ENCODE results near the gene TGM3. TPM values are rescaled to one million over a fixed set of nuclear protein-coding genes. Genes with fewer than 3 reads are reported as not detected.

TGM3 gene
- total RNA-seq, 1 donor from 2014 or later = not detected

DNA sequence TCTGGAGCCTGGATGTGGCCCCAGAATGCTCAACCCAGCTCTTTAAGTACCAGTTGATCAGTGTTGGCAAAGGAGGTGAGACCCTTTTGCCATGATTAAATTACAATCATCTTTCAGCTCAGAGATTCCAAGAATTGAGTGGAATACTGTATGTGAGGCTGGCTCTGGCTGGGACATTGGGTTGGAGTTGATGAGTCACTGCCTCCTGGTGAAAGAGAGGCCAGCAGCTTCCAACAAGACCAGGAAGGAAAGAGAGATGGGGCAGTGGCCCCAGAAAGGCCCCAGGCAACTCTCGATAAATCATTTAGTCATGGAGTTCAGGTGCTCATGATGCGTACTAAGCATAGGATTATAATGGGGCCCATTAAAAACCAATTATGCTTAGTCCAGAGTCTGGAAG, 87.0 kb downstream of the TGM3 start:
- DNase-seq = no peak
- H3K4me3 ChIP-seq = no peak overlapping the region
- peaks cover 9% of the 10 kb centered on the region for H3K9me3 ChIP-seq (replicated peaks)
- H3K27ac ChIP-seq (replicated peaks) = no peak overlapping the region
- peaks cover 51% of the 10 kb centered on the region for H3K27me3 ChIP-seq (ENCODE audit: low read depth)
- no peaks in the 10 kb centered on the region for H3K4me1 ChIP-seq
- no peaks in the 10 kb centered on the region for H3K36me3 ChIP-seq
- no peak for TF ChIP-seq CTCF (IDR thresholded peaks at IDR 0.05; ENCODE audit: borderline replicate concordance)
- intact Hi-C loops (cut with micrococcal nuclease) = no loop called here

DNA sequence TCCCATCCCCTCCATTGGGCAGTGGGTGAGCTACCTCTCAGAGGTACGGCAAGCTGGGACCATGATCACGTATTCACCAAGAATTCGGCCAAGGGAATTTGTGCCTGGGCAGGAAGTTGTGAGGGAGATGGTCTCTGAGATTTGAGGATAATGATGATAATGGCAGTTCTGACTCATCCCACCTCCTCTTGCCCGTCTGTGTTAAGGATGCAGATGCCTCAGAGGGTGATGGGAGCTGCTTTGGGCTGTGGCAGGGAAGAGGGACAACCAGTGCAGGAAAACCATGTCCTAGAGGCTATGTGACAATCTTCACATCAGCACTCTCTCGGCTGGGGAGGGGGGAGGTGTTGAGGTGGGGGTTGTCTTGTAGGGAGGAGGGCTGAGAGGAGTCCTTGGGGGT, 89.2 kb downstream of the TGM3 start:
- no peak overlapping the region for H3K4me3 ChIP-seq
- H3K36me3 ChIP-seq = no peaks in the 10 kb centered on the region
- H3K9me3 ChIP-seq (replicated peaks) = peaks cover 26% of the 10 kb centered on the region
- H3K4me1 ChIP-seq = no peaks in the 10 kb centered on the region
- TF ChIP-seq CTCF (IDR thresholded peaks at IDR 0.05; ENCODE audit: borderline replicate concordance) = no peak
- peaks cover 42% of the 10 kb centered on the region for H3K27me3 ChIP-seq (ENCODE audit: low read depth)
- no peak overlapping the region for H3K27ac ChIP-seq (replicated peaks)
- no peak for DNase-seq
- intact Hi-C loops (cut with micrococcal nuclease) = no loop called here

DNA sequence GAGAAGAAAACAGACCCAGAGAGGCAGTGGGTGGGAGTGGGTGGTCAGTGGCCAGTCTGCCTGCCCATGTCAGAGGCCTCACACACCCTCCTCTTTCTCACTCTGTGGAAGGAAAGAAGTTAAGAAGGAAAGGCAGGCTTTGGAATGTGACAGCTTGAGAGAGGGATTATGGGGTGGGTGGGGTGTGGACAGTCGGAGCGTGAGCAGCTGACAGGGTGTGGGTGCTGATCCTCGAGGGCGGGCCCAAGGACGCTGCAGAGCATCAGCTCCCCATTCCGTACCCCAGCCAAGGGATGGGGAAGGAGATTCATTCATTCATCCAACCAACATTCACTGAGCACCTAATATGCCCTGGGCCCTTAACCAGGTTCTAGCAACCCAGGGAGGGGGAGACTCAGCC, 89.7 kb downstream of the TGM3 start:
- H3K27me3 ChIP-seq (ENCODE audit: low read depth) = peaks cover 39% of the 10 kb centered on the region
- peaks cover 26% of the 10 kb centered on the region for H3K9me3 ChIP-seq (replicated peaks)
- DNase-seq = no peak
- intact Hi-C loops (cut with micrococcal nuclease) = no loop called here
- no peak overlapping the region for H3K4me3 ChIP-seq
- TF ChIP-seq CTCF (IDR thresholded peaks at IDR 0.05; ENCODE audit: borderline replicate concordance) = no peak
- no peaks in the 10 kb centered on the region for H3K4me1 ChIP-seq
- H3K27ac ChIP-seq (replicated peaks) = no peak overlapping the region
- H3K36me3 ChIP-seq = no peaks in the 10 kb centered on the region

DNA sequence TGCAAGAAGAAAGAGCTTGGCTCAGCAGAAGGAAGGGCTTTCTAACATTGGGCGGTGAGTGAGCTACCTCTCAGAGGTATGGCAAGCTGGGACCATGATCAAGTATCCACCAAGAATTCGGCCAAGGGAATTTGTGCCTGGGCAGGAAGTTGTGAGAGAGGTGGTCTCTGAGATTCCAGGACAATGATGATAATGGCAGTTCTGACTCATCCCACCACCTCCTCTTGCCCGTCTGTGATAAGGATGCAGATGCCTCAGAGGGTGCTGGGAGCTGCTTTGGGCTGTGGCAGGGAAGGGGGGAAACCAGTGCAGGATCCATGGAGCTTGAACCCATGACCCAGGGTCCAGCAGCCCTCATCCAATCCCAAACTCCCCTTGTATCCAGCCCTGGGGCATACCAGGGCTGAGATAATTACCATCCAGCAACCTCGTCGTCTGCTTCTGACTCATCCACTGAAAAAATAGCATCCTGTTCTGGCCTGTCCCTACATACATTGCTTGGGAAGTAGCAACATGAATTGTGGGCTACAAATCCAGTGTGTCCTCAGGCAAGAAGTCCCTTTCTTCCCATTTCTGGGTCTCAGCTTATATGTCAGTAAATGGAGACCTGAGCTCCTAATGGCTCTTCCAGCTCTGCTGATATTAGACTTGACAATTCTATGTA, 90.8 kb downstream of the TGM3 start:
- Histone ChIP-seq H3K27me3 (ENCODE audit: low read depth) (peaks cover 39% of the 10 kb centered on the region), H3K36me3 (no peaks in the 10 kb centered on the region), H3K27ac (replicated peaks) (no peak overlapping the region), H3K4me1 (no peaks in the 10 kb centered on the region), H3K9me3 (replicated peaks) (peaks cover 26% of the 10 kb centered on the region), H3K4me3 (no peak overlapping the region)
- no peak for TF ChIP-seq CTCF (IDR thresholded peaks at IDR 0.05; ENCODE audit: borderline replicate concordance)
- intact Hi-C loops (cut with micrococcal nuclease) = no loop called here
- no peak for DNase-seq

GRCh38 chr20:2387180-2387577, 91.4 kb downstream of the TGM3 start:
- Histone ChIP-seq H3K9me3 (replicated peaks) (peaks cover 26% of the 10 kb centered on the region), H3K4me1 (no peaks in the 10 kb centered on the region), H3K36me3 (no peaks in the 10 kb centered on the region), H3K4me3 (no peak overlapping the region), H3K27ac (replicated peaks) (no peak overlapping the region), H3K27me3 (ENCODE audit: low read depth) (peaks cover 37% of the 10 kb centered on the region)
- peak; percentile 28 for TF ChIP-seq CTCF (IDR thresholded peaks at IDR 0.05; ENCODE audit: borderline replicate concordance)
- intact Hi-C loops (cut with micrococcal nuclease) = no loop called here
- DNase-seq = no peak

Measured in left ventricle myocardium inferior (tissue), 1 donor.